Glomerular visceral epithelial cell (primary cell): ENCODE measurements around the gene CBY3.
A peak's percentile ranks its signal among the peaks of the same experiment; 100 is the strongest.
"Not testable (repeated sequence)": the region's sequence is repeated elsewhere in the genome, so short reads cannot be mapped to it uniquely, and the experiment has no call there.

ENCODE experiments used
- DNase-seq: peaks from one replicate; pipeline ENCODE4 v3.0.0-alpha.2; 2016; ENCODE audit errors: extremely low spot score

The CBY3 gene

DNA sequence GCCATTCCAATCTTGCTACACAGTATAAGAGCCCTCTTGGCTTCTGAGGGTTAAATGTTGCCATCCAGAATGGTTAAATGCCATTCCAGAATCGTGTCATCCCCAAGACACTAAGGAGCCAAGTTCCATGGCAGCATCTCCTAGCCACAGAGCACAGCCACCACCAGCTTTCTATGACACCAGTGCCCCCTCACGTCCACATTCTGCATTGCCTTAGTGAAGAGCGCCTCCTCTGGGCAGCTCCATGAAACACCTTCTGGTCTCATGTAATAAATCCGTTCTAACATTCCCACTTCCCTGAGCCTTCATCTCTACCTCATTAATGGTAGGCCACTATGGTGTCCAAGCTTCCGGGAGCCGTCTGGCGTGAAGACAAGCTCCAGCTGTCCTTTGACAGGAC is 12.4 kb downstream of the CBY3 start:
- DNase-seq: no peak

DNA sequence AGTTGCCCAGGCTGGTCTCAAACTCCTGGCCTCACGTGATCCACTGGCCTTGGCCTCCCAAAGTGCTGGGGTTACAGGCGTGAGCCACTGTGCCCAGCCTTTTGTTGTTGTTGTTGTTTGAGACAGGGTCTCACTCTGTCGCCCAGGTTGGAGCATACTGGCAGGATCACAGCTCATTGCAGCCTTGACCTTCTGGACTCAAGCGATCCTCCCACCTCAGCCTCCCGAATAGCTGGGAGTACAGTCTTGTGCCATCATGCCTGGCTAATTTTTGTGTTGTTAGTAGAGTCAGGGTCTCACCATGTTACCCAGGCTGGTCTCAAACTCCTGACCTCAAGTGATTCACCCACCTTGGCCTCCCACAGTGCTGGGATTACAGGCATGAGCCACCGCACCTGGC is 19.2 kb downstream of the CBY3 start:
- not testable (repeated sequence) for DNase-seq

DNA sequence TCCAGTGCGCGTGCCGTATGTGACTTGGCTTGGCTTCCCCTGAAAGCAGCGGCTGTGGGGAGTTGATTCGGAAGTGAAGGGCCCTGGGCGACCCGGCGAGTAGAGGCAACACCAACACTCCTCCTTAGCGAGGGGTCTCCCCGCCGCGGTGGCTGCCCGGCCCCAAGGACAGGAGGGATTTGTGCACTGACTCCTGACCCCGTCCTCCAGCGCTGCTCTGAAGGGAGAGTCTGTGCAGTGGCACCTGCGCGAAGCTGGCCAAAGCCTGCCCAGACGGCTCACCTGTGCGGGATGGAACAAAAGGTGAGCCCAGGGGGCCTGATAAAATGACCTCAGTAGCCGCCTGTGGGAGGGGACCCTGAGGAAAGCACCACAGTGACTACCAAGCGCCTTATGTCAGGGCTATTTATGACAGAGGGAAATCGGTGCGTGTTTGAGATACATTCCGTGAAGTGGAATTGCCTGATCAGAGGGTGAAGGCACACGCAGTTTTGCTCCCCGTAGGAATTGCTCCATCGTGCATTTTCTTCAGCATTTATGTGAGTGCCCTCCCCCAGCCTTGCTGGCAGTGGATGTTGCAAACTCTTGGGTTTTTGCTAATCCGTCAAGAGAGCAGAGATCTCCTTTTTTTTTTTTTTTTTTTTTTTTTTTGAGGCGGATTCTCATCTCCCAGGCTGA is 22.5 kb downstream of the CBY3 start:
- peak; percentile 26 for DNase-seq

DNA sequence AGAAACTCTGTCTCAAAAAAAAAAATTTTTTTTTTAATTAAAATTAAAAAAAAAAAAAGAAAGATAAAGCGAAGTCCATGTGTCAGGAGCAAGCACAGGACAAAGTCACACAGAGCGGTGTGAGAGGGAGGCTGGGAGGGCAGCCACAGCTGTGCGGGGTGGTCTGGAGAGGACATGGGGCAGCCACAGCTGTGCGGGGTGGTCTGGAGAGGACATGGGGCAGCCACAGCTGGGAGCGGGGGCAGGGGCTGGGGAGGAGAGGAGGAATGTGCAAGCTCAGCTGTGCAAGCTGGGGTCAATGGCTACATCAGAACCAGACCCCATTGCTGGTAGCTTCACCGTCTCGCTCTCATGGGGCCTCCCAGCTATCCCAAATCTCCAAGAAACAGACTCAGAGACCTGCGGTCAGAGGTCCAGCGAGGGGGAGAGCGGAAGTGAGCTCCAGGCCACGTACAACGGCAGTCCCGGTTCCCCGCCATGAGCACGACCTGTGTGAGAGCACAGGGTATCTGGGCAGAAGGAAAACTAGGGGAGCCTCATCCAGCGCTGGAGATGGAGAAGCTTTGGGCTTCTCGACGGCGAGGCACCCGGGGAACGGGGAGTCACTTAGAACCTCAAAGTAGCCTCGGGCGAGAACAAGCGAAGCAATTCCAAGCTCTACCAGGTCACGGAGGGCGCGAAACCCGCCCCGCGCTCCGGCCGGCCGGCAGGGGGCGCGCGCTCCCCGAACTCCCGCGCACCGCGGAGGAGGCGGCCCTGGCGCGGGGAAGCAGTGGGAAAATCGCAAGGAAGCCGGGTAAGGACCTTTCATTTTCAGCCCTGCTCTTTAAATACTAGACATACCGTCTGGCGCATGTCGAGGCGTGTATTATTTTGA is 23.3 kb downstream of the CBY3 start:
- not testable (repeated sequence) for DNase-seq

DNA sequence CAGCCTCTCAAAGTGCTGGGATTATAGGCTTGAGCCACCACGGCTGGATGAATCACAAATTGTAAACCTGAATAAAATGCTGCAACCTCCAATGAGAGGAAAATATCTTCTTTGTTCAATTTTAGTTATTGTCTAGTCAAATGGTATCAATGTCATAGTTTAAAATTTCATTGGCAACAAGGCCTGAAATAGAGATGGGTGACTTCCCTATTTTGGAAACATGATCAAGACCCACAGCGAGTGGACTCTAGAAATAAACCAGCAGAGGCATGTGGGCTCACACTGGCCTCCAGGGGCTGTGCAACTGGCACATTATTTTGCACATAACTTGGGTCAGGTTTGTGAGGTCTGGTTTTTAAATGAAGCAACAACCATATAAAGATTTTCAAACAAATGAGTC is 27.7 kb downstream of the CBY3 start:
- DNase-seq: not testable (repeated sequence)

DNA sequence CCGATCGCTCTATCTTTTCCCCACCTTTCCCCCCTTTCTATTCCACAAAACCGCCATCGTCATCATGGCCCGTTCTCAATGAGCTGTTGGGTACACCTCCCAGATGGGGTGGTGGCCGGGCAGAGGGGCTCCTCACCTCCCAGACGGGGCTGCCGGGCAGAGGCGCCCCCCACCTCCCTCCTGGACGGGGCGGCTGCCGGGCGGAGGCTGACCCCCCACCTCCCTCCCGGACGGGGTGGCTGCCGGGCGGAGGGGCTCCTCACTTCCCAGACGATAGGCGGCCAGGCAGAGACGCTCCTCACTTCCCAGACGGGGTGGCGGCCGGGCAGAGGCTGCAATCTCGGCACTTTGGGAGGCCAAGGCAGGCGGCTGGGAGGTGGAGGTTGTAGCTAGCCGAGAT is 30.6 kb downstream of the CBY3 start:
- DNase-seq: not testable (repeated sequence)

DNA sequence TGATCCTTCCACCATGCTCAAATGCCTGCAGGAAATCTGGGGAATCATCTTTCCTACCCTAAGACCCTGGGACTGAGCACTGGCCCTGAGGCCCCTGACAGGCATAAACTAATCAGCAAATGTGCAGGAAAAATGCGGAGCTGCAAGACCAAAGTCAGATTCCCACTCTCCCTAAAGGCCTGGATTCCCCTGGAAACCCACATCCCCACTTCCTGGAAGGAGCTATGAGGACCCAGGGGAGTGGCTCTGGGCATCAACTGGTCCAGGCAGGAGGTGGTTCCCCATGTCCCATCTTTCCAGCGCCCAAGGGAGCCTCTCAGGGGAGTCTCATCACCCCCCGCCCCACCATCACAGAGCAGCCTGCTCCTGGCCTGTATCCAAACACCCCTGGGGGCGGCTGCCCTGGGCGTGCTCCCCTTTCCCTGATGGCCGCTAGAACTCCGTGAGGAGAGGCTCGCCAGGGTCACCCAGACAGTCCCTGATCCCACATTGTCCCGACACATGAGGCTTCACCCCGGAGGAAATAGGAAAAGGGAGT is 31.6 kb downstream of the CBY3 start:
- DNase-seq: not testable (repeated sequence)

DNA sequence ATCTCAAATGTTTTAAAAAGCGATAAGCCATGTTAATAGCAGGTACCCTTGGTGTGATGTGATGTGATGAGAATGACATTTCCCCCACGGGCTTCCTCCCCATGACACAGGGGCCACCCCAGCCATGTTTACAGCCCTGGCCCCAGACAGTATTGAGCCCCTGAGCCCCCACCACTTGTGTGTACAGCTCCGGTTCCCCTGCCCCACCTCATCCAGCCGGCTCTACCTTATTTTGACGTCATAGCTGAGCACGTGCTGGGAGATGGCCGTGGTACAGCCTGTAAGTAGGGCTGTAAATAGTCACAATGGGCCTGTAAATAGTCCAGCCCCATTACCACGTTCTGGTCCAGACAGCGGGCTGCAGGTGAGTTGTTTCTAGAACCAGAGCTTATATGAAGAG is 32.4 kb downstream of the CBY3 start:
- DNase-seq: no peak

DNA sequence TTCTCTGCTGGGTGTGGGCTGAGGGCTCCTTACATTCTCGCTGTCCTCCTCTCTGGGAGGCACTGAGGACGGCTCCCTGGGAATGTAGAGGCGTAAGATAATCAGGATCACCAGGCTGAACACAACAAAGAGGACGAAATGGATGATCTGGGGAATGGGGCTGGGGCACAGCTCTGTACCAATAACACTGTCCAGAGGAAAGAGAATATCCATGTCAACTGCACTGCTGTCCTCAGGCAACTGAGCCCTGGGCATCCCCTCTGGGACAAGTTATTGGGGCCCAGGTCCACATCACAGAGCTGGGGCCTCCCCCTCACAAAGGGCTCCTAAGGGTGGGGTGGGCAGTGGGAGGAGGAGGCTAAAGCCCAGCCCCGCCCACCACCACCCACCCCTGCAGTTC is 36.1 kb downstream of the CBY3 start:
- not testable (repeated sequence) for DNase-seq

DNA sequence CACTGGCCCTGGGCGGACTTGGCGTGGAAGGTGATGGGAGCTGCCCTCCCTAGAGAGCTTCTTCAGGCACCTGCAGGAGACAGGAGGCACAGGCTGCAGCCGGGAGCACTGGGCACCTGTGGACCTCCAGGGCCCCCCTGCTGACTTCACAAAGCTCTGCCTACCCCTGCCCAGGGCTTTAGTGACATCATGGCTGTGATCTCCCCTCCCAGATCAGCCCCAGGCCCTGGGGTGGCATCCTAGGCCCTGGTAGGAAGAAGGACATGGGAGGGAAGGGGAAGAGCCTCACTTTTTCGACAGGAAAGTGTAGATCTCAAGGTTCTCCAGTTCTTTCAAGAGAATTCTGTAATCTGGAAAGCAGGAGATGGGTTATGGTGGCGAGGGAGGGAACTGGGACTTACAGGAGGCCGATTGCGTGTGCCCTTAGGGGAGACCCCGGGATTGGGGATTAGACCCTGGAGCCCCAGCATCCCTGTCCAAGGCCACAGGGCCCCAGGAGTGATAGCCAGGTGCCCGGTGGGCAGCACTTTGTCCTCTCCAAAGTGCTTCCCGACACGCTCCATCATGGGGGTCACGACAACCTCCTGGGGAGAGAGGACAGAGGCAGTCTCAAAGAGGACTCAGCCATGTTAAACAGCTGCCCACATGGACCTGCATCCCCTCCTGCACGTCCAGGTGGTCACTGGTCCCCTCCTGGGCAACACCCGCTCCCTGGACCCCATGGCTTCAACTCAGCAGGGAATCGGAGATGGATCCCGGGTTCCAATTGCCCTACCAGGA is 37.5 kb downstream of the CBY3 start:
- not testable (repeated sequence) for DNase-seq

DNA sequence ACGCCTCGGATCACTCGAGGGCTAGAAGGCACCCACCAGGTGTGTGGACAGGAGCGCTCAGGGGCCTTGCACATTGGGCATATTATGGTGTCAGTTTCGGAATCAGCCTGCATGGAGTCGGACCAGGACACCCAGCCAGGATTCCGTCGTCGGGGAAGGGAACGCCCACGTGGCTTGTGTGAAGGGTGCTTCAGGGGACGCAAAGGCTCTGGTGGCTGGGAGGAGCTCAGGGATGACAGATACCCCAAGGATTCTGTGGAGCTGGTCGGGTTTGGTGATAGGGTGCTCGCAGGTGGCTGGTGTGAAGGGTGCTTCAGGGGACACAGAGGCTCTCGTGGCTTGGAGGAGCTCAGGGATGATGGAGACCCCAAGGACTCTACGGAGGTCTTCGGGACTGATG is 38.2 kb downstream of the CBY3 start:
- DNase-seq: not testable (repeated sequence)

DNA sequence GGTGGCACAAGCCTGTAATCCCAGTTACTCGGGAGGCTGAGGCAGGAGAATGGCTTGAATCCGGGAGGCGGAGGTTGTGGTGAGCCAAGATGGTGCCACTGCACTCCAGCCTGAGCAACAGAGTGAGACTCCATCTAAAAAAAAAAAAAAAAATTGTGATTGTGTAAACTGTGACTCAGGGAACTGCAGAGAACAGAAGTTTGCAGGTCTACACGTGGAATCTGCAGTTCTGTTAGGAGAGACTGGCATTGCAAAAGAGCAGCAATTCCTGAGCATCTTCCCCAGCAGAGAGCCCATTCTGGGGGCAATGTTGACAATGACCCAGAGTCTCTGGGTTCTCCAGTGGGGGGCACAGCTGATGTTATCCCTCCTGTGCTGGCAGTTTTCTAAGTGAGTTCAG is 39.1 kb downstream of the CBY3 start:
- DNase-seq: not testable (repeated sequence)

DNA sequence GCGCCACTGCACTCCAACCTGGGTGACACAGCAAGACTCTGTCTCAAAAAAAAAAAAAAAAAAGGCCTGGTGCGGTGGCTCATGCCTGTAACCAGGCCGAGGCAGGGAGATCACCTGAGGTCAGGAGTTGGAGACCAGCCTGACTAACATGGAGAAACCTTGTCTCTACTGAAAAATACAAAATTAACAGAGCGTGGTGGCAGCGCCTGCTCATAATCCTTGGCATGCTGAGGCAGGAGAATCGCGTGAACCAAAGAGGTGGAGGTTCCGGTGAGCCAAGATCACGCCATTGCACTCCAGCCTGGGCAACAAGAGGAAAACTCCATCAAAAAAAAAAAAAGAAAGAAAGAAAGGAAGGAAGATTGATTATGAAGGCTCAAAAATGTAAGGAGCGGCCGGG is 41.5 kb downstream of the CBY3 start:
- not testable (repeated sequence) for DNase-seq

DNA sequence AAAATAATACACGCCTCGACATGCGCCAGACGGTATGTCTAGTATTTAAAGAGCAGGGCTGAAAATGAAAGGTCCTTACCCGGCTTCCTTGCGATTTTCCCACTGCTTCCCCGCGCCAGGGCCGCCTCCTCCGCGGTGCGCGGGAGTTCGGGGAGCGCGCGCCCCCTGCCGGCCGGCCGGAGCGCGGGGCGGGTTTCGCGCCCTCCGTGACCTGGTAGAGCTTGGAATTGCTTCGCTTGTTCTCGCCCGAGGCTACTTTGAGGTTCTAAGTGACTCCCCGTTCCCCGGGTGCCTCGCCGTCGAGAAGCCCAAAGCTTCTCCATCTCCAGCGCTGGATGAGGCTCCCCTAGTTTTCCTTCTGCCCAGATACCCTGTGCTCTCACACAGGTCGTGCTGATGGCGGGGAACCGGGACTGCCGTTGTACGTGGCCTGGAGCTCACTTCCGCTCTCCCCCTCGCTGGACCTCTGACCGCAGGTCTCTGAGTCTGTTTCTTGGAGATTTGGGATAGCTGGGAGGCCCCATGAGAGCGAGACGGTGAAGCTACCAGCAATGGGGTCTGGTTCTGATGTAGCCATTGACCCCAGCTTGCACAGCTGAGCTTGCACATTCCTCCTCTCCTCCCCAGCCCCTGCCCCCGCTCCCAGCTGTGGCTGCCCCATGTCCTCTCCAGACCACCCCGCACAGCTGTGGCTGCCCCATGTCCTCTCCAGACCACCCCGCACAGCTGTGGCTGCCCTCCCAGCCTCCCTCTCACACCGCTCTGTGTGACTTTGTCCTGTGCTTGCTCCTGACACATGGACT is 46.3 kb downstream of the CBY3 start:
- DNase-seq: not testable (repeated sequence)

DNA sequence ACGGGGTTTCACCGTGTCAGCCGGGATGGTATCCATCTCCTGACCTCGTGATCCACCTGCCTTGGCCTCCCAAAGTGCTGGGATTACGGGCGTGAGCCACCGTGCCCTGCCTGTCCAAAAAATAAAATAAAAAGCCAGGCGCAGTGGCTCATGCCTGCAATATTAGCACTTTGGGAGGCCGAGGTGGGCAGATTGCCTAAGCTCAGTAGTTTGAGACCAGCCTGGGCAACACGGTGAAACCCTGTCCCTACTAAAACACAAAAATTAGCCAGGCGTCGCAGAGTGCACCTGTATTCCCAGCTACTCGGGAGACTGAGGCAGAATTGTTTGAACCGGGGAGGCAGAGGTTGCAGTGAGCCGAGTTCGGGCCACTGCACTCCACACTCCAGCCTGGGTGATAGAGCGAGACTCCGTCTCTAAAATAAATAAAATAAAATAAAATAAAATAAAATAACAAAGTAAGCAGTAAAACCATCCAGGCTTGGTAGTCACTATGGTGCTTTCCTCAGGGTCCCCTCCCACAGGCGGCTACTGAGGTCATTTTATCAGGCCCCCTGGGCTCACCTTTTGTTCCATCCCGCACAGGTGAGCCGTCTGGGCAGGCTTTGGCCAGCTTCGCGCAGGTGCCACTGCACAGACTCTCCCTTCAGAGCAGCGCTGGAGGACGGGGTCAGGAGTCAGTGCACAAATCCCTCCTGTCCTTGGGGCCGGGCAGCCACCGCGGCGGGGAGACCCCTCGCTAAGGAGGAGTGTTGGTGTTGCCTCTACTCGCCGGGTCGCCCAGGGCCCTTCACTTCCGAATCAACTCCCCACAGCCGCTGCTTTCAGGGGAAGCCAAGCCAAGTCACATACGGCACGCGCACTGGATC is 47.1 kb downstream of the CBY3 start:
- DNase-seq: not testable (repeated sequence)
